HK-2 (cell line): ENCODE results near the gene ZNF300.
"Not testable (repeated sequence)": the region's sequence is repeated elsewhere in the genome, so short reads cannot be mapped to it uniquely, and the experiment has no call there.

Experiments used
- DNase-seq: peaks from one replicate; pipeline ENCODE4 v3.0.0-alpha.2; 2018; ENCODE audit not compliant: unreplicated experiment

The ZNF300 gene

GRCh38 chr5:150845185-150845859 lies 59.5 kb downstream of the ZNF300 start:
- not testable (repeated sequence) for DNase-seq
